Inflammatory macrophage treated with lipopolysaccharide for 1 hour (primary cell): Measurements from ENCODE around the gene LRP1B.
"Not testable (repeated sequence)": the region's sequence is repeated elsewhere in the genome, so short reads cannot be mapped to it uniquely, and the experiment has no call there.

Experiments
- DNase-seq, 2 donors: peaks; one replicate each; pipeline ENCODE4 v3.0.0-alpha.2; 2020 to 2022

Gene LRP1B

DNA sequence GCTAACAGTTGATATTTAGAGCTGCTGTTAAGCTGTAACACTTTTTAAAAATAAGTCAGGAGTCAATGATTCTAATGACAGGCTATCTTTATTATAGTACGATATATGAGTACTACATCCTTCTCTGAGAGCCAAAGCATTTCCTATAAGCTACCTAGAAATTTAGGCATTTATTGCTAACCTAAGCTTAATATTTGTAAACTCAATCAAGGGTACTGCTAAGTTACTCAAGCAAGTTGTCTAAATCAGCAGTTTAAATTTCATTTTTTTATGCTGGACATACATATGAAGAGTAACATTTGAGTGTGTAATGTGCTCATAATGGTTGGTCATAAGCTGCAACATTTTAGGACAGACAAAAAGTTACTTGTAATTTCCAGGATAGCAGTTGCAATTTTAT is 1774.1 kb downstream of the LRP1B start:
- no peak for DNase-seq

DNA sequence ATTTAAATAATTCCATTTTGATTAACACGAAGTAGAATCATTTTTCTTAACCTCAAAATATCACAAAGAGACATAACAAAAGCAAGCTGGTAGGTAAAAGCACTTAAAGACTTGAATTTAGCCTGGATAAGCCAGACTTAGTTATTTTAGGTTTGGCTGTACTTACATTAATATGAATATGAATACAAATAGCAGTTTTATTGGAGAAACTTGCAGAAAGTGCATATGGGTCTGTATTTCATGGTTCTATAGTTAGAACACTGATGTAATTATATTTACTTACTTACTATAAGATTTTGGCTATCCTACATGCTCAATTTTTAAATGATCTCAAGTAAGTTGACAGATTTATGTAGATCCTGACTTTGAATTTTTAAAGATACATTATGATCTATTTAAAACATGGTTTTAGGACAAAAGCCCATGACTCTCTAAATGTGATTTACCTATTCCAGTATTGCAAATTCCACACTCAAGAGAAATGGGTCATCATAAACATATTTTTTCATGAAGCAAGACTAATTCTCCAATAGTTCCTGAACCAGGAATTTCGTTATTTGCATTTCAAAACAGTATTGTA is 1775.2 kb downstream of the LRP1B start:
- no peak for DNase-seq

DNA sequence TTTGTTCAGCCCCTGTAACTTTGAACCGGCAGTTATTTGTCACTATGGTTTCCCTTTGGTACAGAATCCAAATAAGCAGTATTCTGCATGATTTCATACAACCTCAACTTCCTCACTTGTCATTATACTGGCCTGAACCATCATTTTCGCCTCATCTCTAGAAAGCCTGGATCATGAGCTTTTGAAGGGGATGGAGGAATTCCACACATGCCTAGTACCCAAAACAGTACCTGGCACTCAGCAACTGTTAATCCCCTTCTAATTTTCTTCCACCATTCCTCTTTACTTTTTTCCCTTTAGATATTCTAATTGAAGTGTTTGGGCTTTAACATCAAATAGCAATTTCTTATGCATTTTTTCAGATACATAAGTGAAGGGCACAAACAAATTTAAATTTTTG is 1776.3 kb downstream of the LRP1B start:
- DNase-seq = no peak

DNA sequence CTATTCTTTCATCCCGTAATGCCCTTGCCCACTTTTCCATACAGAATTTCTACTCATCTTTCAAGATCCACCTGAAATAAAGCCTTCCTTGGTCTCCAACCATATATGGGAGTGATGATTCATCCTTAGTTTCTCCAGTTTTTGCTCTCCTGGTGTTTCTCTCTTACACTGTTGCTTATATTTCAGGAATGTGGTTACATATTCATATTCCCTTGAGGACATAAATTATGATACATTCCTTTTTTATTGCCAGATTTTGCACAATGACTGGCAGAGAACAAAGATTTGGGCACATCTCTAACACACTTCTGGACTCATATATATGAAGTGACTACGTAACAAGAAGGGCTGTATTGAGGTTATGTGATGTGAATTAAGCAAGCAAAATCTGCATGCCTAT is 1777.3 kb downstream of the LRP1B start:
- no peak for DNase-seq

DNA sequence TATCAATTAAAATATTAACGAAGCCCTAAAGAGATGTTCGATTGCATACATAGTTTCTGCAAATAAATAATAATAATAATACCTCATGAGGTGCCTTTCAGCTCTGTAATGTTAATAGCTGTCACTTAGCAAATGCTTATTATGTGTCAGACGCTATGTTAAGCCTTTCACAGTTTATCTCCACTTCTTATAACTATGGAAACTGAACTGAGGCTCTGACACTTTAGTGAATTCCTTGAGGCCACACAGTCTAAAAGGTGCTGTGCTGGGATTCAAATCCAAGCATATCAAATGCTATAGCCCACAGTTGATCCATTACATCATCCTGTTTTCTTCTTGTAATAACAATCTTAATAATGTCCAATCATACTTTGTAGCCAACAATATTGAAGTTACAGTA is 1779.1 kb downstream of the LRP1B start:
- no peak for DNase-seq

DNA sequence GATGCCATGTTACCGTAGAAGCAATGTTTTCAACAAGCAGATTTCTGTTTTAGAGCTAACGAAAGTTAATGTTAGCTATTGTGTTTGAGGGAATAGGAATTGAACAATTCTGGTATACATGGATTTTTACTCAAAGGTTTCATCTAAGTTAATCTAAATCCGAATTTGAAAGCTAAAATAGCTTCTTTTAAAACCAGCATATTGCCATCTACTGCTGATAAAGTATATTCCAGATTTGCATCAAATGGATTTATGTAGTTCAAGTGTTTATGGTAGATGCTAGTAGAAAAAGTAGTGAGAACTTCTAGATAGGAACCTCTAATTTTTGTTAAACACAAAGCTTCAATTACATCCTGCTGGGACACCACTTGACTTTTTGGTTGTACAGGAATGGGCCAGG is 1781.1 kb downstream of the LRP1B start:
- no peak for DNase-seq

DNA sequence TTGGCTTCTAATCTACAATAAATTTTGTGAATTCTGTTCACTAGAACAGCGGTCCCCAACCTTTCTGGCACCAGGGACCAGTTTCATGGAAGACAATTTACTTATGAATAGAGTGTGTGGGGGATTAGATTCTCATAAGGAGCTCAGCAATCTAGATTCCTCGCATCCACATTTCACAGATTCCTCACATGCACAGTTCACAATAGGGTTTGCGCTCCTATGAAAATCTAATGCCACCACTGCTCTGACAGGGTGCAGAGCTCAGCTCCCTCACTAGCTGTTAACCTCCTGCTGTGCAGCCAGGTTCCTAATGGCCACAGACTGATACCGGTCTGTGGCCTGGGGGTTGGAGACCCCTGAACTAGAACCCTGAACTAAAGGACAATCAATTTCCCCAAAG is 1782.0 kb downstream of the LRP1B start:
- DNase-seq = no peak

DNA sequence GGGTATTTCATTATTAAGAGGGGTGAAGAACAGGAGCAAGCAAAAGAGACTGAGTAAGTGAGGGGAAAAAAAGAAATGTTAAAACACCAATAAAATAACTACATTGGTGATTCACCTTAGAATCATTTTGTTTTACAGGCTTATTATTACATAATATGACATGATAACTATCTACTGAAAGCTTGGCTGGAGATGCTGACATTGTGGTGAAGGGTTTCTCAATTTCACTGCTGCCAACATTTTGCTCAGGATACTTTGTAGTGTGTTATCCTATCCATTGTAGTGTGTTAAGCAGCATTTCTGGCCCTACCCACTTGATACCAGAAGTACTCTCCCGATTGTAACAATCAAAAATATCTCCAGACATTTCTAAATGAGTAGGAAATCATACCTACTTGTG is 1786.0 kb downstream of the LRP1B start:
- no peak for DNase-seq

DNA sequence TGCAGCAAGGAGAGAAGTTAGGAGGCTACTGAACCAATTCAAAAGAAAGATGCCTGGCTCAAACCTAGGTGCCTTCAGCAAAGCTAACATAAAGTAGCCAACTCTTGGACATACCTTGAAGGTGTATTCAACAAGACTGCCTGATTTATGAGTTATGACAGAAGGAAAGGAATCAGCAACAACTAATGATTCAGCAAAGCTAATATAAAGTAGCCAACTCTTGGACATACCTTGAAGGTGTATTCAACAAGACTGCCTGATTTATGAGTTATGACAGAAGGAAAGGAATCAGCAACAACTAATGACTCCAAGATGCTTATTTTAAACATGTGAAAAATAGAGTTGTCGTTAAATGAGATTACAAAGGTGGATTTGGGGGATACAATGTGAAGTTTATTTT is 1786.5 kb downstream of the LRP1B start:
- DNase-seq = not testable (repeated sequence)

DNA sequence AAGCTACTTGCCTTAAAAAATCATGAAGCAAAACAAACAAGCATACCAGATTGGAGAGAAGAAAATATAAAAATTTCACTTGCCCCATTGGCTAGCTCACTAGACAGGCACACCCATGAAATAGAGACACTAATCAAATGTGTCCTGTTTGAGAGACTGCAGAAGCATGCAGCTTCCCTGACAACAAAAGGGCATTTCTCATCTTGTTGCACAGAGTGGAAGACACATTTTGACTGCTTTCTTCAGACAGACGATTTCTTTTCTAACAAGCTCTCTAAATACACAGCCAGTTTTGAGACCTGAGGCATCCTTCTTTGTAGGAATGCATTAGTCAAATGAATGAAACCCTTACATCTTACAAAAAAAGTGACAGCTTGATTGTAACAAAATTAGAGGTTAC is 1792.0 kb downstream of the LRP1B start:
- DNase-seq = no peak

DNA sequence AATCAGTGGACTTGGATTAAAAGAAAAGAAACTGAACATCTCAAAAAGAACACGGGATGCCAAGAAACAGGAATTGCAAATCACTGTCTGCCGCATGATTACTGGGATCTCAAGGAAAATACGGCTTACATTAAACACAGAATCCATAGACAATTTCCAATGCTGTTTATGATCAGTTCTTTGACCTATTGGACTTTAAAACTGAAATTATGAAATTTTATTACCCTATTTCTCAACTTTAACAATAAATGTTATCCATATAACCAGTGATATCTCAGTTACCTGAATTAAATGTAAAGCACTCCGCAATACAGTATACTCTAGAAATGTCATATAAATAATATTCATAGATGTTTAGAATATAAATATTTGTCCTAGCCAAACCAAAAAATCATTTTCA is 1793.8 kb downstream of the LRP1B start:
- DNase-seq = no peak

DNA sequence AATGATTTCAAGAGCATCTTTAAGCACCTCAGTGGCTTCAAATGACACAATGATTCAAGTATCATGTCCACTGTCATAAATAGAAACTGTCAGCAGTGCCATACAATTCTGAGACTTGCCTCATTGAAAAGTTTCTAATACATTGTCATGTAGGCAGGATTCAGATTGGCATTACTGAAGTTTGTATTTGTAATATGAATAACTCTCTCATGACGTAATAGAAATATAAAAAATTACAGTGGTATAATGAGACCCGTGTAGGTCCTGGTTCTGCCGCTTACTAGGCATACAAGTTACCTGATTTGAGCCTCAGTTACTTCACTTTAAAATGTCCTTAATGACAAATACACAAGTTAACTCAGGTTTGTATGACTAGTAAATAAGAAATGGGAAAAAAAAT is 1814.5 kb downstream of the LRP1B start:
- DNase-seq = no peak

DNA sequence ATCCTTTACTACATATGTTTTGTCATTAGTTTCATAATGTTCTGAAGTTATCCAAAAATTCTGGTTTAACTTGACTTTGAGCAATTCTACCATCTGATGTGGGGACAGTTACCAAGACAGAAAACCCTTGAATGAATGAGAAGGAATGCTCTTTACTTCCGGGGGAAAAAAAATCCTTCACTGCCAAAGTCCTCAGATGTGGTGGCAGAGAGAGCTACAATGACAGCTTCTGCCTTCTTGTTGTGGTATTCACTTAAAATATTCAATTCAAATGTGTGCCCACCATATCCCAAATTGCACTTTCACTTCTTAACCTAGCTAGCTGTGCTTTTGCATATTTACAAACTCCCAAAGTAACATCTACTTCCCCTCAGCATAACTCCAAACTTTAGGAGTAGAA is 1818.9 kb downstream of the LRP1B start:
- DNase-seq = no peak

DNA sequence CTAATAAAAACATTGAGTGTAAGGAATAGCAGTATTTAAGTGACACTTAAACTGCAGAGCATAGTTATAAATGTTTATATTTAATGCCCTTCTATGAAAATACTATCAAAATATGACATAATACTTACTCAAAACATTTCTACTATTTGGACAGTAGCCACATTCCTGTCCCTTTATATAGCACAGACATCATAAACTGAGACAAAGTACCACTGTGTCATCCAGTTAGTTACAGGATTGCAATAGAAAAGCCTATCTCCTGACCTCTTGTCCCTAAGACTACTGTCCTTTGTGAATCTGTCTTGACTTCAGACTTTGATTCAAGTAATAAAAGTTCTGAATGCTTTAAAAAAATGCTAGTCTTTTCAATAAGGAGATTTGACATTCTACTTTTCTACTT is 1822.1 kb downstream of the LRP1B start:
- no peak for DNase-seq

DNA sequence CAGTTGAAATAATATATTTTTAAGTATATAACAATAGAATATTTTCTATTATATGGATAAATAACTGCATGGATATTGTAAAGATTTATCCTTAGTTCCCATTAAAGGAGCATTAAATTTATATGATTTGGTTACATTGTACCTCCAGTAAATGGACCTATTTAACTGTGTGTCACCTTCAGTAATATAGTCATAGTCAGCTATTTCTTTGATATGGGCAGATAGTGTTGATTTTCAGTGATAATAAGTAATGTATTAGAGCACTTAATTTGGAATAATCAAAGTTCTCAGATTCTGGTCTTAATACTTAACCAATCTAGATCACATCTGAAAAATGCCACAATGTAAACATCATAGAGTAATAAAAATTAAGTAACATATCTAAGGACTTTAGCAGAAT is 1823.3 kb downstream of the LRP1B start:
- DNase-seq = no peak

DNA sequence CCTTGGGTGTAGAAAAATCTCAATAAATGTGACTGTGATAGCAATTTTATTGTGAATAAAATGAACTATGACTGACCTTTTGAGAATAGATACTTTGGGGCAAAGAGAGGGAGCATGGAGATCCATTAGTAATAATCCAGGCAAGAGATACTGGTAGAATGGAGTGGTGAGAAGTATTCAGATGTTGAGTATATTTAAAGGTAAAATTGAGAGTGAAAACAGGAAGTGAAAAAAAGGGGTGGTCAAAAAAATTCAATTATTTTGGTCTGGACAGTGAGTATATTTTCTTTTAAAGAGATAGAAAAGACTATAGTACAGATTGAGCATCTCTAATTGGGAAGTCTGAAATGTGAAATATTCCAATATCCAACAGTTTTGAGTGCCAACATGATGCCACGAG is 1835.0 kb downstream of the LRP1B start:
- no peak for DNase-seq

DNA sequence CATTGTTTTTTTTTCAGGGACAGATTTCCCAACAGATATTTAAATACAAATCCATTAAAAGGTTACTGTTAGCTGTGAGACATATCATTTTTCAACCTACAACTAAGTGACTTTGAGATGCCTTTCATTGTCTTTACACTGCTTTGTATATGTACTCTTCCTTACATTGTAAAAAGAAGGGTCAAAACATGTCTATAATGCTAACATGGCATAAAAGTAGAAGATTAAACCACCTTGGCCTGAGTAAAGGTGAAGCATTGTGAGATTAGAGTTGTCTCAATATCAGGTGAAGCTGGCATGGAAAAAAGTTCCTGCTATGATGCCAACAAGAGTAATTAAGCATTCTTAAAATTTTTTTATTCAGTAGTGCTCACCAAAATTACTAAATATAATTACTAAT is 1842.1 kb downstream of the LRP1B start:
- no peak for DNase-seq

DNA sequence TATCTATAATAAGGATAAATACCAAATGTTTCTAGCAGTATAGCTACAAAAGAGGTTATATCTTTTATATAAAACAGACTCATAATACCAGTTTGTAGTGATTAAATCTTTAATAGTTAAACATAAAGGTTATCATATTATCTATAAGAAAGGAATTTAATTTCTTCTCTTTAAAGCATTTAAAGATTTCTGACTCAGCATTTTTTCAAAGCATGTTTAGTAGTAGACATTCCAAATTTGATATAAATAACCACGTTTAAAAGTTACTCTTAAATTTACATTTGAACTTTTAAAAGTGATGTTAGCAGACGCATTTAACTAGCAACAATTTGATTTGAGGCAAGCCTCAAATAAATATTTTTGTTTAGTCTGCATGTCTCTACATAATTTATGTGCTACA is 1842.6 kb downstream of the LRP1B start:
- DNase-seq = no peak

DNA sequence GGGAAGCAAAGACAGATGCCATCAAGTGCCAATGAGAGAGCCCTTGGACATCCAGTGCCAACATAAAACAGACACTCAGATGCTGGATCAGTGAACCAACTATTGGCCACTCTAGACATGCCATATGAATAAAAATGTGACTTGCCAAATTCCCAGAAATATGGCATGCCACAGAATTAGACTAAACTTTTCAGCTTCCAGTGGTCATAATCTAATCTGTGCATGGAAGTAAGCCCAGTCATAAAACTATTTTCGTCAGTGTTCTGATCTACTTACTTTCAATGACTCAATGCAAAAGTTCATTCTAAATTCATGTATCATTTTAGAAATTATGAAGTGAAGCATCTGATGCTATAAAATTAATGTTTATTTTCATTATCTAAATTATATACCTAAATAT is 1844.4 kb downstream of the LRP1B start:
- no peak for DNase-seq

DNA sequence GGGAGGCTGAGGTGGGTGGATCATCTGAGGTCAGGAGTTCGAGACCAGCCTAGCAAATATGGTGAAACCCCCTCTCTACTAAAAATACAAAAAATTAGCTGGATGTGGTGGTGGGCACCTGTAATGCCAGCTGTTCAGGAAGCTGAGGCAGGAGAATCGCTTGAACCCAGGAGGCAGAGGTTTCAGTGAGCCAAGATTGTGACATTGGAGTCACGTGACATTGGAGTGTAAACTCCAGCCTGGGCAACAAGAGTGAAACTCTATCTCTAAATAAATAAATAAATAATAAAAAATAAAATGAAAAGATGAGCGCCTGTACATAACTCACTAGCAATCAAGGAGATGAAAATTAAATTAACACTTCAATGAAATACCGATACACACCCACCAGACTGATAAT is 1853.5 kb downstream of the LRP1B start:
- not testable (repeated sequence) for DNase-seq

DNA sequence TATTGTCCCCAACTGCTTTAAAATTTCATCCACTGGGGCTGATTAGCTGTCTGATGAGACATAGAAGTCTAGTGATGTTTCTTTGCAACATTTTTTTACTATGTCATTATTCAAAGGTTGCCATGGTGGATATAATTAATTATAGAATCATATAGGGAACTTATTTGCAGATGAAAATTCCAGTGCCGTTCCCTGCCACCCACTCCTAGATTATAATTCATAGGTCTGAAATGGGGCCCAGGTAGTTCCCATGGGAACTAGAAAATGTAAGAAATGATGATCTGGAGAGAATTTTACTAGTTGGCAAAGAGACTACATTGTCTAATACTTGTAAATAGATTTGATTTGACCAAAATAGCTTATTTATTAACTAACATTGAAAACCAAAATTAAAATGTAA is 1854.2 kb downstream of the LRP1B start:
- DNase-seq = no peak

DNA sequence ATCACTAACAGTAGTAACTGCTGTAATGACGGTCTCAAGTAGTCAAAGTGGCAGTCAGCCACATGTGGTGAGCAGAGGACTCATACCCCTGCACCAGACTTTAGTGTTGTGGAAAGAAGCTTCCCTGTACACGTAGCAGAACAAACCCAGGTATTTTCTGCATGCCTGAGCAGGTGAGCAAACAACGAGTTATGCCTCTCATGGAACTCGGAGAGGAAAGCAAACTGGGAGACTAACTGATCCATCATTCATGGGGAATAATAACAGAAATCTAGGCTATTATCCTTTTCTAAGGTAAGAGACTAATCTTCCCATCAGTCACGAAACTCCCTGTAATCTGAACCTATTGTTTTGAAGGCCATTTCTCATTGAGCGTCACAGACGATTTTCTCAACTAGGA is 1855.4 kb downstream of the LRP1B start:
- DNase-seq = no peak

DNA sequence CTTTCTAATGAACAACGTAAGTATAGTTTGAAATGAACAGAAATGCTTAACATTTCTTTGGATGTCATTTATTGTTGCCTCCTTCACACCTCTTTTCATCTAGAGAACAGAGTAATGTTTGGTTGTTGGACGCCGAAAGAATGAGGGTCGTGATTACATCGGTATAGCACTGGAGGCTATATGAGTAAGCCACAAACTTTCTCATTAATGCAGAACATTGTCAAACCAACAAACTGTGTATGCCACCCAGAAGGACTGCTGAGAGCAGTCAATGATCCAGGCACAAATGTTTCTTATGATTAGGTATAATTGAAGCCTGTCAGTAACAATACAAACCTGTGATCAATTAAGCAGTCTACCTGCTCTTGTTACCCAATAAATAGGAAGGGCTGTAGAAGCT is 1855.9 kb downstream of the LRP1B start:
- DNase-seq = no peak

DNA sequence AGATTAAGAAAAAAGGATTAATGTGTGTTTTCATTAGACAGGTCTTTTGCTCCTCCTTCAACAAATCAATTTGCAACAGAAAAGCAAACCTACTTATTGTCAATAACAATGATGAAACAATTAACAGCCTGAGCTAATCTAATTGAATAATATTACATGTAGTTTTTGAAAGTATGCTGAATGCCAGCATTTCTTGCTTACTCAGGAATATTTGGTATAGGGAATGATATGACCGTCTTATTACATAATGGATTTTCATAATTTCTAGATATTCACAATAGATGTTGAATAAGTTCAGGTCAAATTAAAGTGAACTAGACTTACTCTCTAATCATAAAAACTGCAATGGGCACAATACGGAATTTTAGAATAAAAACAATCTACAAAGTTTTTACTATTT is 1856.9 kb downstream of the LRP1B start:
- no peak for DNase-seq

DNA sequence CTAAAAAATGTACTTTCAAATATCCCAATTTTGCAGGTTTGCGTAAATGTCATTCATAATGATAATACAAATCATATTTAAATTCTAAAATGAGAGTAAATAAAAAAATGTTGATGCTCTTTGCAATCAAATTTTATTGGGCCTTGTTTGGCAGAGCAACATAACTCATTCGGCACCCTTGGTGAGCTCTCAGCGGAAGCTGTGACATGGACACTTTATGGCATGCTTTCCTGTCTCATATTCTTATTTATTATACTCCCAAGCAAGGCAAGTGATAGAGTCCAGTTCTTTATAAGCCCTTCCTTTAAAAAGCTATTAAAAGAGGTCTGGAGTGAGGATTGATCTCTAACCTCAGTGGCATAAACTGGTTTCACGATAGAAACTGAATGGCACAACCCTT is 1857.4 kb downstream of the LRP1B start:
- no peak for DNase-seq

DNA sequence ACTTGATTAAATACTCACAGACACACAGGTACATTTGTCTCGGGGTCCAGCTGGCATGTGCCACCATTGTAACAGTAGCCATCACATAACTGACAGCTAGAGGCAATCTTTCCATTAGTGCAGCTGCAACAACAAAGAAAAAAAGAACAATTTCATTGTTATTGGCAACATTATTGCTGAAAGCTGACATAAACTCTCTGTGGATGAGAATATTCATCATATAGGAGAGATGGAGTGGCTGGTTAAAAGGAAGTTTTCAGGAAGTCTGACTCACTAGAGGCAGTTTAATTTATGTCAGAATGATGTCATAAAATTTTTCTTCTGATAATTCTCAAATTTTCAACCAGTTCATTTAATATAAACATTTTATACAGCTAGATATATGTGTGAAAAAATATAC is 1860.6 kb downstream of the LRP1B start:
- no peak for DNase-seq
